ENCODE measurements around the gene PAGE5.

PAGE5 gene

GRCh38 chrX:55220119-55220794 is at the start of gene PAGE5:
PAGE5 (plus strand) TSS chrX:55220346; CDS start chrX:55221383, 1,037 bp downstream.
- DNase-seq, result no peak

GRCh38 chrX:55187281-55187680 is 32.9 kb upstream of the PAGE5 start:
- DNase-seq, result no peak

DNA sequence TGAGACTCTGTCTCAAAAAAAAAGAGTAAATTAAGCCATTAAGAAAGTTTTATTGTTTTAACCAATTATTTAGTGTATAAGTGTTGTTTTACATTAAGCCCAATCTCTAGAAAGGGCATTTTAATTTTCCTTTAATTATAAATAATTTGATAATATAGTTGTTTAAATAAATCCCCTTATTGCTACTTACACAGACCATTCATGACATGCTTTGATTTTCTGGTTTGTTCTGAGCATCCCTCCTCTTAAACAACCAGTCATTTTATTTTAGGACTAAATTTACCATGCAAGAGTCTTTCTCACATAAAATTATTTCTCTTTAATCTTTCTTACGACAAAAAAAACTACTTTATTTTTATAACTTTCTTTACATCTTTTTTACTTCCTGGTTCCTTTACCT is 23.5 kb upstream of the PAGE5 start:
- DNase-seq, result no peak

GRCh38 chrX:55201930-55202579 is 18.1 kb upstream of the PAGE5 start:
- DNase-seq, result no peak

- DNase-seq, result no peak
These were observed 13.8 kb upstream of the PAGE5 start for GRCh38 chrX:55206162-55206941.

- DNase-seq, result no peak
These were observed 9.0 kb upstream of the PAGE5 start for GRCh38 chrX:55210931-55211677.

- DNase-seq, result no peak
These were observed 6.8 kb upstream of the PAGE5 start for GRCh38 chrX:55213381-55213780.

- DNase-seq, result no peak
These were observed 20.7 kb downstream of the PAGE5 start for GRCh38 chrX:55240788-55241340.

- no peak for DNase-seq
These were observed 33.4 kb downstream of the PAGE5 start for GRCh38 chrX:55253528-55253927.

- no peak for DNase-seq
These were observed 40.7 kb downstream of the PAGE5 start for GRCh38 chrX:55260806-55261205.

GRCh38 chrX:55264816-55265215 is 44.7 kb downstream of the PAGE5 start, which contains the start of gene PAGE3:
PAGE3 (minus strand) TSS chrX:55264916; CDS start chrX:55263903, 1,013 bp downstream.
- no peak for DNase-seq
